GM23338 (cell line): ENCODE measurements around the gene ARMH1. TPM values are rescaled to one million over a fixed set of nuclear protein-coding genes. Genes with fewer than 3 reads are reported as not detected.

Experiments
- ATAC-seq: fragments of 200-7000 bp; cut with Tn5 transposase; 3 replicates; pipeline ENCODE4 v1.9.1; 2020
- DNase-seq: peaks from one replicate; pipeline ENCODE4 v3.0.0-alpha.2; 2015; ENCODE audit warnings: low spot score
- H2AFZ ChIP-seq: fragments of 200-600 bp; sonication (generic); 2 replicates; pipeline ENCODE4 v1.8.0; 2016; ENCODE audit warnings: antibody characterized with exemption, mild to moderate bottlenecking, moderate library complexity
- H3F3A ChIP-seq: fragments of 200-600 bp; sonication (generic); replicated peaks from 2 replicates; pipeline ENCODE4 v1.8.0; 2017; ENCODE audit warnings: antibody characterized with exemption, mixed run types, low read depth
- H3K27ac ChIP-seq: fragments of 200-600 bp; sonication (generic); 2 replicates; pipeline ENCODE4 v1.6.1; 2016; ENCODE audit warnings: low read depth
- H3K27me3 ChIP-seq: fragments of 200-600 bp; sonication (generic); 2 replicates; pipeline ENCODE4 v1.8.0; 2016; ENCODE audit warnings: mild to moderate bottlenecking, mixed run types, moderate library complexity; ENCODE audit not compliant: insufficient read depth
- H3K36me3 ChIP-seq: fragments of 200-600 bp; sonication (generic); 2 replicates; pipeline ENCODE4 v1.8.0; 2016; ENCODE audit warnings: mild to moderate bottlenecking; ENCODE audit not compliant: insufficient read depth
- H3K4me1 ChIP-seq: fragments of 200-600 bp; sonication (generic); 2 replicates; pipeline ENCODE4 v1.8.0; 2016; ENCODE audit warnings: mild to moderate bottlenecking, moderate library complexity; ENCODE audit not compliant: insufficient read depth
- H3K4me2 ChIP-seq: fragments of 200-600 bp; sonication (generic); 2 replicates; pipeline ENCODE4 v1.7.1; 2017; ENCODE audit warnings: mixed run types
- H3K4me3 ChIP-seq: fragments of 200-600 bp; sonication (generic); 2 replicates; pipeline ENCODE4 v1.6.1; 2016; ENCODE audit warnings: mixed run types
- H3K79me2 ChIP-seq: fragments of 200-600 bp; sonication (generic); replicated peaks from 2 replicates; pipeline ENCODE4 v1.8.0; 2017; ENCODE audit warnings: mild to moderate bottlenecking; ENCODE audit not compliant: insufficient read depth
- H3K9me2 ChIP-seq: fragments of 200-600 bp; sonication (generic); 2 replicates; pipeline ENCODE4 v1.8.0; 2017; ENCODE audit not compliant: insufficient read depth
- H4K20me1 ChIP-seq: fragments of 200-600 bp; sonication (generic); replicated peaks from 2 replicates; pipeline ENCODE4 v1.8.0; 2017; ENCODE audit warnings: mild to moderate bottlenecking; ENCODE audit not compliant: insufficient read depth
- H3K27ac Mint-ChIP-seq: 2 replicates; pipeline ENCODE4 v1.8.0; 2020; ENCODE audit warnings: inconsistent platforms, mild to moderate bottlenecking, moderate library complexity, mixed read lengths
- H3K27me3 Mint-ChIP-seq: 3 replicates; pipeline ENCODE4 v1.8.0; 2022; ENCODE audit warnings: low read depth, mild to moderate bottlenecking, moderate library complexity, mixed read lengths, inconsistent platforms; ENCODE audit not compliant: insufficient read depth, poor library complexity
- H3K36me3 Mint-ChIP-seq: 3 replicates; pipeline ENCODE4 v1.8.0; 2021; ENCODE audit warnings: low read depth, mild to moderate bottlenecking, inconsistent platforms, moderate library complexity, mixed read lengths
- H3K4me1 Mint-ChIP-seq: 3 replicates; pipeline ENCODE4 v1.8.0; 2020; ENCODE audit warnings: mild to moderate bottlenecking, inconsistent platforms, mixed read lengths
- H3K4me3 Mint-ChIP-seq: 3 replicates; pipeline ENCODE4 v1.8.0; 2021; ENCODE audit warnings: moderate library complexity, mild to moderate bottlenecking, inconsistent platforms, mixed read lengths
- H3K9me3 Mint-ChIP-seq: 3 replicates; pipeline ENCODE4 v1.8.0; 2020; ENCODE audit warnings: moderate library complexity, mild to moderate bottlenecking, inconsistent platforms, mixed read lengths
- EZH2phosphoT487 ChIP-seq: fragments of 200-600 bp; sonication (generic); IDR thresholded peaks from one replicate; pipeline ENCODE4 v1.8.1; 2018; ENCODE audit warnings: antibody characterized with exemption; ENCODE audit not compliant: unreplicated experiment
- JUNB ChIP-seq: IDR thresholded peaks from one replicate; pipeline ENCODE4 v1.6.1; 2016; ENCODE audit warnings: antibody characterized with exemption; ENCODE audit not compliant: unreplicated experiment
- NANOG ChIP-seq: IDR thresholded peaks from 2 replicates; pipeline ENCODE4 v1.6.1; 2016; ENCODE audit warnings: antibody characterized with exemption, borderline replicate concordance
- POLR2AphosphoS5 ChIP-seq: IDR thresholded peaks from 2 replicates; pipeline ENCODE4 v1.6.1; 2016; ENCODE audit warnings: antibody characterized with exemption, low read depth
- STAT1 ChIP-seq: IDR thresholded peaks from one replicate; pipeline ENCODE4 v1.6.1; 2016; ENCODE audit warnings: antibody characterized with exemption; ENCODE audit not compliant: unreplicated experiment
- ZNF114 ChIP-seq: fragments of 250-450 bp; sonication (Bioruptor Pico); IDR thresholded peaks from 2 replicates; pipeline ENCODE4 v1.5.0; 2020; ENCODE audit warnings: mild to moderate bottlenecking, moderate library complexity
- ZNF331 ChIP-seq: fragments of 250-450 bp; sonication (Bioruptor Pico); IDR thresholded peaks from 2 replicates; pipeline ENCODE4 v1.5.0; 2020; ENCODE audit warnings: low read depth, mild to moderate bottlenecking, moderate library complexity
- polyA plus RNA-seq: library from polyadenylated mRNA; unstranded; fragments of >200 nt; fragmentation: Nextera tagmentation; extraction: Ambion mirVana; gene quantifications from 2 replicates; pipeline ENCODE4 v1.2.1, GENCODE V29; 2016
- total RNA-seq: library from RNA; depleted of rRNA; stranded (reverse); fragments of >200 nt; shearing (Covaris generic); gene quantifications from 2 replicates; pipeline ENCODE4 v1.2.3, GENCODE V29; 2014
- TF ChIP-seq, protein P1 (sequence below): fragments of 250-450 bp; sonication (Bioruptor Pico); IDR thresholded peaks from 2 replicates; pipeline ENCODE4 v1.5.0; 2020; ENCODE audit warnings: mild to moderate bottlenecking, moderate library complexity
- TF ChIP-seq, protein P2 (sequence below), 2 experiments: fragments of 200-600 bp in 1 of 2; sonication (generic) in 1 of 2; conservative IDR thresholded peaks; 2 replicates each; pipeline versions ENCODE4 v1.5.1 to v1.6.1; 2016 to 2017; ENCODE audit warnings: antibody characterized with exemption in 2 of 2, low read depth in 2 of 2, mild to moderate bottlenecking in 2 of 2, moderate library complexity in 1 of 2
- TF ChIP-seq, protein P3 (sequence below): IDR thresholded peaks from one replicate; pipeline ENCODE4 v1.6.1; 2018; ENCODE audit warnings: antibody characterized with exemption; ENCODE audit not compliant: unreplicated experiment

ARMH1 gene
- total and polyA plus RNA-seq, 2 experiments from 2014 or later, result 0.31 TPM; not detected in 1

DNA sequence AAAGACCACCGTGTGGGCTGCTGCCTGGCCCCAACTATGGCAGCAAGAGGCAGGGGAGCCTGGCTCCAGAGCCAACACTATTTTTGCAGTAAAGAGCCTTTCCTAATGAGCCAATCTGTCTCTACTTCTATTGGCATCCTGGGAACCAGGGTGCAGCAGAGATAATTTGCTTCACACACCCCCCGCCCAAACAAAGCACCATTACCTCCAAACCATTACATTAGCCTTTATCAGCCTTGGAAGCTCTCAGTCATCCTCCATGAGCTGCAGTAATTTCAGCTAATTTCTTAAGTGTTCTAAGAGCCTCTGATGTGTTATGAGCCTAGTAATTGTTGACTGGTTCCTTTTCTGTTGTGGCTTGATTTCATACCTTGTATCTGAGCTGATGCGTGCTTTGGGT is 21.6 kb downstream of the ARMH1 start (continued):
- TF ChIP-seq, protein P1, sequence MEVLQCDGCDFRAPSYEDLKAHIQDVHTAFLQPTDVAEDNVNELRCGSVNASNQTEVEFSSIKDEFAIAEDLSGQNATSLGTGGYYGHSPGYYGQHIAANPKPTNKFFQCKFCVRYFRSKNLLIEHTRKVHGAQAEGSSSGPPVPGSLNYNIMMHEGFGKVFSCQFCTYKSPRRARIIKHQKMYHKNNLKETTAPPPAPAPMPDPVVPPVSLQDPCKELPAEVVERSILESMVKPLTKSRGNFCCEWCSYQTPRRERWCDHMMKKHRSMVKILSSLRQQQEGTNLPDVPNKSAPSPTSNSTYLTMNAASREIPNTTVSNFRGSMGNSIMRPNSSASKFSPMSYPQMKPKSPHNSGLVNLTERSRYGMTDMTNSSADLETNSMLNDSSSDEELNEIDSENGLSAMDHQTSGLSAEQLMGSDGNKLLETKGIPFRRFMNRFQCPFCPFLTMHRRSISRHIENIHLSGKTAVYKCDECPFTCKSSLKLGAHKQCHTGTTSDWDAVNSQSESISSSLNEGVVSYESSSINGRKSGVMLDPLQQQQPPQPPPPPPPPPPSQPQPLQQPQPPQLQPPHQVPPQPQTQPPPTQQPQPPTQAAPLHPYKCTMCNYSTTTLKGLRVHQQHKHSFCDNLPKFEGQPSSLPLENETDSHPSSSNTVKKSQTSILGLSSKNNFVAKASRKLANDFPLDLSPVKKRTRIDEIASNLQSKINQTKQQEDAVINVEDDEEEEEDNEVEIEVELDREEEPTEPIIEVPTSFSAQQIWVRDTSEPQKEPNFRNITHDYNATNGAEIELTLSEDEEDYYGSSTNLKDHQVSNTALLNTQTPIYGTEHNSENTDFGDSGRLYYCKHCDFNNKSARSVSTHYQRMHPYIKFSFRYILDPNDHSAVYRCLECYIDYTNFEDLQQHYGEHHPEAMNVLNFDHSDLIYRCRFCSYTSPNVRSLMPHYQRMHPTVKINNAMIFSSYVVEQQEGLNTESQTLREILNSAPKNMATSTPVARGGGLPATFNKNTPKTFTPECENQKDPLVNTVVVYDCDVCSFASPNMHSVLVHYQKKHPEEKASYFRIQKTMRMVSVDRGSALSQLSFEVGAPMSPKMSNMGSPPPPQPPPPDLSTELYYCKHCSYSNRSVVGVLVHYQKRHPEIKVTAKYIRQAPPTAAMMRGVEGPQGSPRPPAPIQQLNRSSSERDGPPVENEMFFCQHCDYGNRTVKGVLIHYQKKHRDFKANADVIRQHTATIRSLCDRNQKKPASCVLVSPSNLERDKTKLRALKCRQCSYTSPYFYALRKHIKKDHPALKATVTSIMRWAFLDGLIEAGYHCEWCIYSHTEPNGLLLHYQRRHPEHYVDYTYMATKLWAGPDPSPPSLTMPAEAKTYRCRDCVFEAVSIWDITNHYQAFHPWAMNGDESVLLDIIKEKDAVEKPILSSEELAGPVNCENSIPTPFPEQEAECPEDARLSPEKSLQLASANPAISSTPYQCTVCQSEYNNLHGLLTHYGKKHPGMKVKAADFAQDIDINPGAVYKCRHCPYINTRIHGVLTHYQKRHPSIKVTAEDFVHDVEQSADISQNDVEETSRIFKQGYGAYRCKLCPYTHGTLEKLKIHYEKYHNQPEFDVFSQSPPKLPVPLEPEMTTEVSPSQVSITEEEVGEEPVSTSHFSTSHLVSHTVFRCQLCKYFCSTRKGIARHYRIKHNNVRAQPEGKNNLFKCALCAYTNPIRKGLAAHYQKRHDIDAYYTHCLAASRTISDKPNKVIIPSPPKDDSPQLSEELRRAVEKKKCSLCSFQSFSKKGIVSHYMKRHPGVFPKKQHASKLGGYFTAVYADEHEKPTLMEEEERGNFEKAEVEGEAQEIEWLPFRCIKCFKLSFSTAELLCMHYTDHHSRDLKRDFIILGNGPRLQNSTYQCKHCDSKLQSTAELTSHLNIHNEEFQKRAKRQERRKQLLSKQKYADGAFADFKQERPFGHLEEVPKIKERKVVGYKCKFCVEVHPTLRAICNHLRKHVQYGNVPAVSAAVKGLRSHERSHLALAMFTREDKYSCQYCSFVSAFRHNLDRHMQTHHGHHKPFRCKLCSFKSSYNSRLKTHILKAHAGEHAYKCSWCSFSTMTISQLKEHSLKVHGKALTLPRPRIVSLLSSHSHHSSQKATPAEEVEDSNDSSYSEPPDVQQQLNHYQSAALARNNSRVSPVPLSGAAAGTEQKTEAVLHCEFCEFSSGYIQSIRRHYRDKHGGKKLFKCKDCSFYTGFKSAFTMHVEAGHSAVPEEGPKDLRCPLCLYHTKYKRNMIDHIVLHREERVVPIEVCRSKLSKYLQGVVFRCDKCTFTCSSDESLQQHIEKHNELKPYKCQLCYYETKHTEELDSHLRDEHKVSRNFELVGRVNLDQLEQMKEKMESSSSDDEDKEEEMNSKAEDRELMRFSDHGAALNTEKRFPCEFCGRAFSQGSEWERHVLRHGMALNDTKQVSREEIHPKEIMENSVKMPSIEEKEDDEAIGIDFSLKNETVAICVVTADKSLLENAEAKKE, result no peak
- no peak for TF ChIP-seq STAT1
- TF ChIP-seq POLR2AphosphoS5, result no peak
- TF ChIP-seq JUNB, result no peak
- TF ChIP-seq ZNF331 (CRISPR knock-in tag), result no peak
- no peak for TF ChIP-seq EZH2phosphoT487
- no peak for TF ChIP-seq NANOG
- TF ChIP-seq, protein P2, sequence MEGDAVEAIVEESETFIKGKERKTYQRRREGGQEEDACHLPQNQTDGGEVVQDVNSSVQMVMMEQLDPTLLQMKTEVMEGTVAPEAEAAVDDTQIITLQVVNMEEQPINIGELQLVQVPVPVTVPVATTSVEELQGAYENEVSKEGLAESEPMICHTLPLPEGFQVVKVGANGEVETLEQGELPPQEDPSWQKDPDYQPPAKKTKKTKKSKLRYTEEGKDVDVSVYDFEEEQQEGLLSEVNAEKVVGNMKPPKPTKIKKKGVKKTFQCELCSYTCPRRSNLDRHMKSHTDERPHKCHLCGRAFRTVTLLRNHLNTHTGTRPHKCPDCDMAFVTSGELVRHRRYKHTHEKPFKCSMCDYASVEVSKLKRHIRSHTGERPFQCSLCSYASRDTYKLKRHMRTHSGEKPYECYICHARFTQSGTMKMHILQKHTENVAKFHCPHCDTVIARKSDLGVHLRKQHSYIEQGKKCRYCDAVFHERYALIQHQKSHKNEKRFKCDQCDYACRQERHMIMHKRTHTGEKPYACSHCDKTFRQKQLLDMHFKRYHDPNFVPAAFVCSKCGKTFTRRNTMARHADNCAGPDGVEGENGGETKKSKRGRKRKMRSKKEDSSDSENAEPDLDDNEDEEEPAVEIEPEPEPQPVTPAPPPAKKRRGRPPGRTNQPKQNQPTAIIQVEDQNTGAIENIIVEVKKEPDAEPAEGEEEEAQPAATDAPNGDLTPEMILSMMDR (conservative IDR thresholded peaks at IDR 0.05; ENCODE audit: low read depth in 2 of 2), result no peak

DNA sequence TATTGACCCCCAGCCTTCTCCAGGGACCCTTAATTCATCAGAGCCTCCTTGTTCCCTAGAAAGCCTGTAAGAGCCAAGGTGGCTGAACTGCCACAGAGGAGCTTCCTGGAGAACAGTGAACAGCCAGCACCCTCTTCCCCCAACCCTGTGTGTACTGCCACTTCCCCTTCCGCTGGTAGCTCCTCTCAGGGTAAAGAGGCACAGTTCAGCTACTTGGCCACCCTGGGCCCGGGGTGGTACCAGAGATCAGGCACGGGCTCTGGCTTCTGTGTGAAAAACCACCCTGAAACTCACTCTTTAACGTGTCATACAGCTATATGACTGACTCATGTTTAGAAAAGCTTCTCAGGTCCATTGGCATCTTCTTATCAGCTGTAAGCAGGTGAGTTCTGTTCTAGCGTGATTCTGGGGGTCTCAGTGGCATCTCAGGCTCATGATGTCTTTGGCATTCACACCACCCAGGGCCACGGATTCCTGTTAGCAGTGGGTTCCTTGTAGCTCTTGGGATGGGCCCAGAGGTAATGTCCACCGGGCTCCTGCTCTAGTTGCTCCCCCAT is 22.4 kb downstream of the ARMH1 start:
- Histone ChIP-seq H3K9me2 (no peaks in the 10 kb centered on the region), H3K79me2 (no peaks in the 10 kb centered on the region), H3K4me1 (no peaks in the 10 kb centered on the region), H3K4me3 (no peak overlapping the region), H3K36me3 (no peaks in the 10 kb centered on the region), H3K27ac (no peak overlapping the region), H2AFZ (no peak overlapping the region), H3F3A (no peaks in the 10 kb centered on the region), H3K27me3 (no peaks in the 10 kb centered on the region), H3K4me2 (no peak overlapping the region), H4K20me1 (no peaks in the 10 kb centered on the region)
- H3K4me3 Mint-ChIP-seq, result no peak overlapping the region
- DNase-seq (no peak), ATAC-seq (no peak)
- no peak overlapping the region for H3K27ac Mint-ChIP-seq
- no peaks in the 10 kb centered on the region for H3K36me3 Mint-ChIP-seq
- H3K9me3 Mint-ChIP-seq, result no peaks in the 10 kb centered on the region
- no peaks in the 10 kb centered on the region for H3K4me1 Mint-ChIP-seq
- peaks cover 4% of the 10 kb centered on the region for H3K27me3 Mint-ChIP-seq
- TF ChIP-seq, protein P3, sequence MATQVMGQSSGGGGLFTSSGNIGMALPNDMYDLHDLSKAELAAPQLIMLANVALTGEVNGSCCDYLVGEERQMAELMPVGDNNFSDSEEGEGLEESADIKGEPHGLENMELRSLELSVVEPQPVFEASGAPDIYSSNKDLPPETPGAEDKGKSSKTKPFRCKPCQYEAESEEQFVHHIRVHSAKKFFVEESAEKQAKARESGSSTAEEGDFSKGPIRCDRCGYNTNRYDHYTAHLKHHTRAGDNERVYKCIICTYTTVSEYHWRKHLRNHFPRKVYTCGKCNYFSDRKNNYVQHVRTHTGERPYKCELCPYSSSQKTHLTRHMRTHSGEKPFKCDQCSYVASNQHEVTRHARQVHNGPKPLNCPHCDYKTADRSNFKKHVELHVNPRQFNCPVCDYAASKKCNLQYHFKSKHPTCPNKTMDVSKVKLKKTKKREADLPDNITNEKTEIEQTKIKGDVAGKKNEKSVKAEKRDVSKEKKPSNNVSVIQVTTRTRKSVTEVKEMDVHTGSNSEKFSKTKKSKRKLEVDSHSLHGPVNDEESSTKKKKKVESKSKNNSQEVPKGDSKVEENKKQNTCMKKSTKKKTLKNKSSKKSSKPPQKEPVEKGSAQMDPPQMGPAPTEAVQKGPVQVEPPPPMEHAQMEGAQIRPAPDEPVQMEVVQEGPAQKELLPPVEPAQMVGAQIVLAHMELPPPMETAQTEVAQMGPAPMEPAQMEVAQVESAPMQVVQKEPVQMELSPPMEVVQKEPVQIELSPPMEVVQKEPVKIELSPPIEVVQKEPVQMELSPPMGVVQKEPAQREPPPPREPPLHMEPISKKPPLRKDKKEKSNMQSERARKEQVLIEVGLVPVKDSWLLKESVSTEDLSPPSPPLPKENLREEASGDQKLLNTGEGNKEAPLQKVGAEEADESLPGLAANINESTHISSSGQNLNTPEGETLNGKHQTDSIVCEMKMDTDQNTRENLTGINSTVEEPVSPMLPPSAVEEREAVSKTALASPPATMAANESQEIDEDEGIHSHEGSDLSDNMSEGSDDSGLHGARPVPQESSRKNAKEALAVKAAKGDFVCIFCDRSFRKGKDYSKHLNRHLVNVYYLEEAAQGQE, result no peak
- TF ChIP-seq EZH2phosphoT487, result no peak
- TF ChIP-seq ZNF331 (CRISPR knock-in tag), result no peak
- TF ChIP-seq ZNF114 (CRISPR knock-in tag), result no peak
